Duodenal mucosa (tissue), 2 donors: ENCODE measurements around the gene ARID5B.

Experiments
- H3K27ac ChIP-seq: one replicate; pipeline ENCODE4 v1.7.0; 2013; ENCODE audit warnings: low read depth, low read length
- H3K27me3 ChIP-seq, 2 donors: one replicate each; pipeline ENCODE4 v1.7.0; 2013; ENCODE audit warnings: low read length in 2 of 2, control low read depth in 1 of 2; ENCODE audit not compliant: insufficient read depth in 2 of 2, control insufficient read depth in 1 of 2
- H3K36me3 ChIP-seq, 2 donors: one replicate each; pipeline ENCODE4 v1.7.0; 2013; ENCODE audit warnings: low read length in 2 of 2, control low read depth in 1 of 2; ENCODE audit not compliant: insufficient read depth in 2 of 2, control insufficient read depth in 1 of 2
- H3K4me1 ChIP-seq, 2 donors: one replicate each; pipeline ENCODE4 v1.7.0; 2013; ENCODE audit warnings: low read length in 2 of 2, control low read depth in 1 of 2; ENCODE audit not compliant: insufficient read depth in 2 of 2, control insufficient read depth in 1 of 2
- H3K4me3 ChIP-seq, 2 donors: one replicate each; pipeline ENCODE4 v1.7.0; 2013; ENCODE audit warnings: low read length in 2 of 2, low read depth in 1 of 2
- H3K9ac ChIP-seq, 2 donors: one replicate each; pipeline ENCODE4 v1.7.0; 2013; ENCODE audit warnings: low read length in 2 of 2, low read depth in 1 of 2
- H3K9me3 ChIP-seq, 2 donors: one replicate each; pipeline ENCODE4 v1.7.0; 2013; ENCODE audit warnings: low read length in 2 of 2, control low read depth in 1 of 2; ENCODE audit not compliant: control insufficient read depth in 1 of 2

ARID5B gene

GRCh38 chr10:61888744-61889143 is 12.8 kb upstream of the ARID5B start:
- Histone ChIP-seq H3K27ac (no peak overlapping the region), H3K9me3 (no peaks in the 10 kb centered on the region), H3K36me3 (no peaks in the 10 kb centered on the region), H3K4me1 (no peaks in the 10 kb centered on the region), H3K4me3 (no peak overlapping the region), H3K9ac (no peak overlapping the region), H3K27me3 (no peaks in the 10 kb centered on the region)

GRCh38 chr10:61890430-61890829 is 11.1 kb upstream of the ARID5B start:
- peaks cover 0 to 7% of the 10 kb centered on the region in 2 donors for H3K4me1 ChIP-seq
- H3K9me3 ChIP-seq = no peaks in the 10 kb centered on the region
- no peak overlapping the region for H3K4me3 ChIP-seq

DNA sequence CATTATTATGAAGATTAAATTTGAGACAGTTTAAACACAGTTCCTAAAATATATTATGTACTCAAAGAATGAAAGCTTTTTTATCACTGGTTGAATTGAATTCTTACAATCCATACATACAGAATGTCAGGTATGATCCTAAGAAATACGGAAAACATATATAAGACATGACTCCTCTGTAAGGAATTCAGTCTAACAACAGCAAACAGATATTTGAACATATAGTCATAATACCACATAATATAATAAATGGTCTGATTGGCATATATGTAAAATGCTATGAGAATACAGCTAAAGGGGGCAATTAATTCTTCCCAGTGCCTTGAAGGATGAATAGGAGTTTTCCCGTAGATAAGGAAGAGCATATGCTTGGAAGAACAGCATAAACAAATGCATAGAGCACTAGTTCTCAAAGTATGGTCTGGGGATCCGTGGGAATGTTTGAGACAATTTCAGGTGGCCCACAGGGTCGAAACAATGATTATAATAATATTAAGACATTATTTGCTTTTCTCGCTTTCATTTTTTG is 10.6 kb upstream of the ARID5B start:
- peaks cover 0 to 7% of the 10 kb centered on the region in 2 donors for H3K4me1 ChIP-seq
- H3K9ac ChIP-seq = no peak overlapping the region
- no peaks in the 10 kb centered on the region for H3K9me3 ChIP-seq
- no peaks in the 10 kb centered on the region for H3K27me3 ChIP-seq
- H3K36me3 ChIP-seq = no peaks in the 10 kb centered on the region
- no peak overlapping the region for H3K27ac ChIP-seq
- H3K4me3 ChIP-seq = no peak overlapping the region

More at GRCh38 chr10:61890430-61890829, 11.1 kb upstream of the ARID5B start:
- H3K27me3 ChIP-seq = no peaks in the 10 kb centered on the region
- H3K27ac ChIP-seq = no peak overlapping the region
- H3K9ac ChIP-seq = no peak overlapping the region
- H3K36me3 ChIP-seq = no peaks in the 10 kb centered on the region

GRCh38 chr10:61891906-61892585 is 9.5 kb upstream of the ARID5B start:
- Histone ChIP-seq H3K4me1 (peaks cover 5 to 12% of the 10 kb centered on the region in 2 donors), H3K9ac (no peak overlapping the region), H3K27me3 (no peaks in the 10 kb centered on the region), H3K27ac (no peak overlapping the region), H3K9me3 (no peaks in the 10 kb centered on the region), H3K4me3 (no peak overlapping the region), H3K36me3 (no peaks in the 10 kb centered on the region)

- no peaks in the 10 kb centered on the region for H3K27me3 ChIP-seq
- H3K9ac ChIP-seq = no peak overlapping the region
- H3K4me3 ChIP-seq = no peak overlapping the region
- no peaks in the 10 kb centered on the region for H3K9me3 ChIP-seq
- no peak overlapping the region for H3K27ac ChIP-seq
- H3K36me3 ChIP-seq = no peaks in the 10 kb centered on the region
- H3K4me1 ChIP-seq = peaks cover 11 to 21% of the 10 kb centered on the region in 2 donors
Measured at GRCh38 chr10:61892961-61893360, 8.5 kb upstream of the ARID5B start.

DNA sequence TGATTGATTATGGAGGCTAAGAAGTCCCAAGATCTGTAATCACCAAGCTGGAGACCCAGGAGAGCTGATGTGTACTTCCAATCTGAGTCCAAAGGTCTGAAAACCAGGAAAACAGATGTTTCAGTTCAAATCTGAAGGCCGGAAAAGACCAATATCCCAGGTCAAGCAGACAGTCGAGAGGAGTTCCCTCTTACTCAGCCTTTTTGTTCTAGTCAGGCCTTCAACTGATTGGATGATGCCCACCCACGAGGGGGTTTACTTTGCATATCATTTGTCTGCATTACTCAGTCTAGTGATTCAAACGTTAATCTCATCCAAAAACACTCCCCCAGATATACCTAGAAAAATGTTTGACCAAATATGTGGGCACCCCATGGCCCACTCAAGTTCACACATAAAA is 7.4 kb upstream of the ARID5B start:
- H3K27ac ChIP-seq = no peak overlapping the region
- H3K4me1 ChIP-seq = peaks cover 23 to 33% of the 10 kb centered on the region in 2 donors
- H3K9ac ChIP-seq = no peak overlapping the region
- H3K9me3 ChIP-seq = no peaks in the 10 kb centered on the region
- H3K27me3 ChIP-seq = no peaks in the 10 kb centered on the region
- H3K36me3 ChIP-seq = no peaks in the 10 kb centered on the region
- no peak overlapping the region for H3K4me3 ChIP-seq

DNA sequence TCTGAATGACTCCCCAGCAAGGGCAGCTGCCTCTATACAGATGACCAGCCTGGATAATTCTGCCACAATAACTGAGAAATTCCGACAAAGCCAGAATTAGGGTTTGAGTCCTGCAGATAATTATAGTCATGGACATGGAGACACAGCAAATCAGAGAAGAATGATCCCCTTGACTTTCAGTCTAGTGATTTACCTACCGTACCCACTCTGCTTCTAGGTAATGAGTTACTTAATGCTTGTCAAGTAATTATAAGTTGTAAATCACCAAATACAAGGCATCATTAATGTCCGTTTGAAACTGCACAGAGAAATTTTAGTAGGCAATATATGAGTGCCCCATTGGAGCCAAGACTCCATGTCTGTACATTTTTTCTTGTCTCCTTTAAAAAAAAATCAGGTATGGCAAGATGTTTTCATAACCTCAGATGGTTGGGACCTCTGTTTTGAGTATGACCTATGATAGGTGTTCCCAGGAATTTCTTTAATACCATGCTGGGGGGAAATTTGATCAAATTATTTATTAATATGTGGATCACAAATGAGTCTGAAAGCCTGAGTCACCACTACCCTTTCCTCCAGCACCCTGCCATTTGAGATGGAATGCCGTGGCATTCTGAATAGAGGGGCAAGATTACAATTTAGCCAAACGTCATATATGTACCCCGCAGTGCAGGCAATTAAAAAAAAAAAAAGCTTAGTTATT is 5.5 kb upstream of the ARID5B start:
- H3K36me3 ChIP-seq = no peaks in the 10 kb centered on the region
- H3K4me1 ChIP-seq = peaks cover 28 to 40% of the 10 kb centered on the region in 2 donors
- H3K9ac ChIP-seq = no peak overlapping the region
- H3K4me3 ChIP-seq = no peak overlapping the region
- H3K9me3 ChIP-seq = no peaks in the 10 kb centered on the region
- no peak overlapping the region for H3K27ac ChIP-seq
- no peaks in the 10 kb centered on the region for H3K27me3 ChIP-seq

DNA sequence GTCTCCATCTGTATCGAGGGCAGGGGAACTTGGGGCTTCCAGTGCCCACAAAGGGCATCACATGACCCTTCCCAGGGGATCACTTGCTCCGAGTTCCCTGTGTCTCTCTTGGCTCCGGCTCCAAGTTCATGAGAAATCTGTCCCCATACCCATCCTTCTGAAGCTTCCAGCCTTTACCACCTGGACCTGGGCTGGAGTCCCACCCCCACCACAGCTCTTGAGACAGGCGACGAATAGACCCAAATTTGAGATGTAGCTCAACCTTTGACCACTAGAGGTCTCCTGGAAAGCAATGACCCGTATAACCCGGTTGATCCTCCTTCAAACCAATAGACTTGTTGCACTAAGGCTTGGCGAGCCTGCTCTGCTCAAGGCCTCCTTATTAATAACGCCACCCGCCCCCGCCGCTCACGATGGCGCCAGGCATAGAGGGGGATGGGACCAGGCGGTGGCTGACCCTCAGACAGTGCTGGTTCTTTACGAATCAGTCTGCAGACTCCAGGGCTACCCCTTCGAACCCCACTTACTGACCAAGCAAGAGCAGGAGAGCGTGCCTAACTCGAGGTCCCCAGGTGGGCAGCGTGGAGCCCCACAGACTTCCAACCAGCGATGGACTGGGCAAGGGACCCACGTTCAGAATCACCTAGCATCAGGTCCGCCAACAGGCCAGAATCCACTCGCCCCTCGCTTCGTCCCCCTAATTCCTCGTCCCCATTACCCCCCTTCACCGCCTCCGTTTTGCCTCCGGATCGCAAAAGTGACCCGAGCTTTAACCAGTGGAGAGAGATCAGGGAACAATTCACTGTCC is 4.4 kb upstream of the ARID5B start:
- Histone ChIP-seq H3K4me1 (peaks cover 28 to 40% of the 10 kb centered on the region in 2 donors), H3K9ac (peak overlapping the region; percentile 55 to 60), H3K4me3 (peak overlapping the region; percentile 57 to 66), H3K27me3 (no peaks in the 10 kb centered on the region), H3K9me3 (no peaks in the 10 kb centered on the region), H3K27ac (no peak overlapping the region), H3K36me3 (no peaks in the 10 kb centered on the region)

DNA sequence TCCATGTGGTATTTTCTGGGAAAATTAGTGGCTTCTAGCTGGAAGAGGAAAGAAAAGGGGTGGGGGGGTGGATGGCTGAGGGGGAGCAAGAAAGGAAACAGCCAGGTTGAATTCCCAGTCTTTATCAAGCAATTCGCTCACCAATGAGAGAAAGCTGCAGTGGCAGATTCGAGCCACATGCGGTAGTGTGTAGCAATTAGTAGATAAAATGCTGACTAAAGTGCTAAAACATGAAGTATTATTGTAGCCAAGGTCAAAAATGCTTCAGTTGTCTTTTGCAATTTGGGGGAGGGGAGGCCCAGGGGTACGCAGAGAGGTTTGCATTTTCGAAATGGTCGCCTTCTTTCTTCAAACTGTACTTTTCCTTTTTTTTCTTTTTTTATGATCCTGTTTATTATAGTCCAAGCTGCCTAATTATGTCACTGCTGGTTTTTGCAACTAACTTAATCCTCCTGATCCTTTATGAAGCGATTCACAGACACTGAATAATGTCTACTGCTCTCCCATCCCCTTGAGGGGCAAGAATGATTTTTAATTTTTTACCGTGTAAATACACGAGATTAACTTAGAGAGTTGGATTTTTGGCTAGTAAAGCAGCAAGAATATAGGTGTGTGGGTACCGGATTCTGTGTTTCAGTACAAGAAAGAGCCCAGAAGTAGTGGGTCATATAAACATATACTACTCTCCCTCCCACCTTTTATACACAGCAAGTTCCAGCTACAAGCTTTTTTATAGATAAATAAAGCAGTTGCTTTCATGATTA is 3.6 kb upstream of the ARID5B start:
- Histone ChIP-seq H3K4me1 (peaks cover 28 to 40% of the 10 kb centered on the region in 2 donors), H3K9me3 (no peaks in the 10 kb centered on the region), H3K36me3 (no peaks in the 10 kb centered on the region), H3K9ac (peak overlapping the region; percentile 55 to 60), H3K27me3 (no peaks in the 10 kb centered on the region), H3K4me3 (peak overlapping the region; percentile 57 to 66), H3K27ac (no peak overlapping the region)
